Measurements from ENCODE around the gene STK31.
"Not testable (repeated sequence)": the region's sequence is repeated elsewhere in the genome, so short reads cannot be mapped to it uniquely, and the experiment has no call there.

Gene STK31

GRCh38 chr7:23712368-23713284 lies 2.6 kb downstream of the STK31 start:
- no peak for DNase-seq (ENCODE audit: low read depth in 2 of 2)

- no peak for DNase-seq (ENCODE audit: low read depth in 2 of 2)
These were observed 3.5 kb downstream of the STK31 start for GRCh38 chr7:23713285-23714149.

GRCh38 chr7:23714150-23714464 lies 4.1 kb downstream of the STK31 start:
- DNase-seq (ENCODE audit: low read depth in 2 of 2), result no peak

GRCh38 chr7:23714579-23714978 lies 4.6 kb downstream of the STK31 start:
- DNase-seq (ENCODE audit: low read depth in 2 of 2), result no peak

- no peak for DNase-seq (ENCODE audit: low read depth in 2 of 2)
These were observed 5.1 kb downstream of the STK31 start for GRCh38 chr7:23715099-23715498.

GRCh38 chr7:23717788-23718187 lies 7.8 kb downstream of the STK31 start:
- no peak for DNase-seq (ENCODE audit: low read depth in 2 of 2)

GRCh38 chr7:23721456-23721855 lies 11.4 kb downstream of the STK31 start:
- DNase-seq (ENCODE audit: low read depth in 2 of 2), result no peak

- not testable (repeated sequence) for DNase-seq (ENCODE audit: low read depth in 2 of 2)
These were observed 12.7 kb downstream of the STK31 start for GRCh38 chr7:23722587-23723216.

- not testable (repeated sequence) for DNase-seq (ENCODE audit: low read depth in 2 of 2)
These were observed 14.1 kb downstream of the STK31 start for GRCh38 chr7:23724113-23724512.

GRCh38 chr7:23742051-23742450 lies 32.0 kb downstream of the STK31 start:
- no peak for DNase-seq (ENCODE audit: low read depth in 2 of 2)

- no peak for DNase-seq (ENCODE audit: low read depth in 2 of 2)
These were observed 33.2 kb downstream of the STK31 start for GRCh38 chr7:23743226-23743625.

- DNase-seq (ENCODE audit: low read depth in 2 of 2), result no peak
These were observed 36.6 kb downstream of the STK31 start for GRCh38 chr7:23746629-23747028.

- DNase-seq (ENCODE audit: low read depth in 2 of 2), result no peak
These were observed 41.8 kb downstream of the STK31 start for GRCh38 chr7:23751852-23752251.

- not testable (repeated sequence) for DNase-seq (ENCODE audit: low read depth in 2 of 2)
These were observed 48.8 kb downstream of the STK31 start for GRCh38 chr7:23758839-23759238.

GRCh38 chr7:23759671-23760391 lies 49.8 kb downstream of the STK31 start:
- DNase-seq (ENCODE audit: low read depth in 2 of 2), result no peak

- DNase-seq (ENCODE audit: low read depth in 2 of 2), result no peak
These were observed 55.9 kb downstream of the STK31 start for GRCh38 chr7:23765943-23766342.

- no peak for DNase-seq (ENCODE audit: low read depth in 2 of 2)
These were observed 57.5 kb downstream of the STK31 start for GRCh38 chr7:23767514-23767913.

- no peak for DNase-seq (ENCODE audit: low read depth in 2 of 2)
These were observed 58.0 kb downstream of the STK31 start for GRCh38 chr7:23768022-23768421.

- DNase-seq (ENCODE audit: low read depth in 2 of 2), result not testable (repeated sequence)
These were observed 69.3 kb downstream of the STK31 start for GRCh38 chr7:23779185-23779800.

GRCh38 chr7:23783115-23783514 lies 73.1 kb downstream of the STK31 start:
- DNase-seq (ENCODE audit: low read depth in 2 of 2), result no peak

- DNase-seq (ENCODE audit: low read depth in 2 of 2), result no peak
These were observed 77.3 kb downstream of the STK31 start for GRCh38 chr7:23787272-23787671.

Data from stimulated activated CD8-positive, alpha-beta memory T cell treated with anti-CD3 and anti-CD28 coated beads, Interleukin-2, amount 100 ng/mL, for 1 hour (primary cell).